GM12874 (cell line): ENCODE data around the gene SLC8B1.

Source experiments
- CTCF ChIP-seq: IDR thresholded peaks from 2 replicates; pipeline ENCODE4 v1.5.1; 2011; ENCODE audit warnings: low read depth, mild to moderate bottlenecking, control low read depth, low read length, moderate library complexity; ENCODE audit not compliant: insufficient read depth

The SLC8B1 gene

GRCh38 chr12:113348849-113349536 is 14.1 kb upstream of the SLC8B1 start:
- no peak for TF ChIP-seq CTCF

- no peak for TF ChIP-seq CTCF
Observed at GRCh38 chr12:113347892-113348291, 13.0 kb upstream of the SLC8B1 start.

GRCh38 chr12:113347107-113347506 is 12.2 kb upstream of the SLC8B1 start:
- TF ChIP-seq CTCF: no peak

GRCh38 chr12:113346353-113346752 is 11.4 kb upstream of the SLC8B1 start:
- TF ChIP-seq CTCF: no peak

- TF ChIP-seq CTCF: no peak
Observed at GRCh38 chr12:113345318-113345717, 10.4 kb upstream of the SLC8B1 start.

- no peak for TF ChIP-seq CTCF
Observed at GRCh38 chr12:113341535-113341934, 6.6 kb upstream of the SLC8B1 start.

- no peak for TF ChIP-seq CTCF
Observed at GRCh38 chr12:113340061-113340460, 5.2 kb upstream of the SLC8B1 start.

- TF ChIP-seq CTCF: no peak
Observed at GRCh38 chr12:113339540-113339939, 4.6 kb upstream of the SLC8B1 start.
